GM21717 (cell line): ENCODE data around the gene KRTAP5-9.
"Not testable (repeated sequence)": the region's sequence is repeated elsewhere in the genome, so short reads cannot be mapped to it uniquely, and the experiment has no call there.

ENCODE experiments used
- ATAC-seq: cut with Tn5 transposase; IDR thresholded peaks from one replicate; pipeline ENCODE4 v1.9.1; 2021; ENCODE audit warnings: mild to moderate bottlenecking, moderate library complexity; ENCODE audit not compliant: unreplicated experiment

Gene KRTAP5-9, protein sequence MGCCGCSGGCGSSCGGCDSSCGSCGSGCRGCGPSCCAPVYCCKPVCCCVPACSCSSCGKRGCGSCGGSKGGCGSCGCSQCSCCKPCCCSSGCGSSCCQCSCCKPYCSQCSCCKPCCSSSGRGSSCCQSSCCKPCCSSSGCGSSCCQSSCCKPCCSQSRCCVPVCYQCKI

DNA sequence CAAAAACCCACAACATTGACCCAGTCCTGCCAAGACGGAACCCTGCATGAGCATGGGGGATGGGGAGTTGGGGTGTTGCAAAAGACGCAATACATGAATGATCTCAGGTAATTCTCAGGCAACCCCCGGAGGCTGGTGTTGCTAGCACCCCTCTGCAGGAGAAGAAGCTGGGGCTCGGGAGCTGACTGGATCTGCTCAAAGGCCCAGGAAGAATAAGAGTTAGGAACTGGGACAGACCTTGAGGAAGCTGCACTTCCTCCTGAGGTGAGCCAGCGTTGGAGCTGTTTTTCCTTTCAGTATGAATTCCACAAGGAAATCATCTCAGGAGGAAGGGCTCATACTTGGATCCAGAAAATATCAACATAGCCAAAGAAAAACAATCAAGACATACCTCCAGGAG lies at the start of gene KRTAP5-9:
Gene KRTAP5-9, plus strand, starts transcription at position 301 of the 400 bp plus-strand sequence. CDS start 238 bp downstream, outside the sequence.
- no peak for ATAC-seq

DNA sequence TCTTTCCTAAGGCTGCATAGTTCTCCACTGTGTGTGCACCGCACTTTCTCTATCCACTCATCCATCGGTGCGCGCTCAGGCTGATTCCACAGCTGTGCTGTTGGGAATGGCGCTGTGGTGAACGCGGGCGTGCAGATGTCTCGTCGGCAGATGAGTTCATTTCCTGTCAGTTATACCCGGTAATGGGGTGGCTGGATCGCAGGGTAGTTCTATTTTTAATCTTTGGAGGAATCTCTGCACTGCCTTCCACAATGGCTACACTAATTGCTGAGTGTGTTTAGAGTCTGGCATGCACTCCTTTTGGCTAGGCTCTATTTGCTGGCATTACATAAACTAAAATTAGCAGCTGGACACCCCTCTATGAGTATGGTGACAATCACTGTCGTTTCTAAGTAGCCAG lies 49.1 kb upstream of the KRTAP5-9 start:
- no peak for ATAC-seq

DNA sequence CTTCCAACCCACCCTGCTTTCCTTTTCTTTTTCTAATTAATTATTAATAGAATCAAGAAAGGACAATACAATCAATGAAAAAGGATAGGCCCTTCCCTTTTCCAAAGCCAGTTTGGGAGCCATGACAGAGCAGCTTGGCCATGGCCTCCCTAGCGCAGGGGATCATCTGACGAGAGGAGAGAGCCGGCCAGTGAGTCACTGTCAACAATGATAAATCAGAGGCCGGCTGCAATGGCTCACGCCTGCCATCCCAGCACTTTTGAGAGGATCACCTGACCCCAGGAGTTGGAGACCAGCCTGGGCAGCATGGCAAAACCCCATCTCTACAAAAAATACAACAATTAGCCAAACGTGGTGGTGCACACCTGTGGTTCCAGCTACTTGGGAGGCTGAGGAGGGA lies 48.7 kb upstream of the KRTAP5-9 start:
- no peak for ATAC-seq

DNA sequence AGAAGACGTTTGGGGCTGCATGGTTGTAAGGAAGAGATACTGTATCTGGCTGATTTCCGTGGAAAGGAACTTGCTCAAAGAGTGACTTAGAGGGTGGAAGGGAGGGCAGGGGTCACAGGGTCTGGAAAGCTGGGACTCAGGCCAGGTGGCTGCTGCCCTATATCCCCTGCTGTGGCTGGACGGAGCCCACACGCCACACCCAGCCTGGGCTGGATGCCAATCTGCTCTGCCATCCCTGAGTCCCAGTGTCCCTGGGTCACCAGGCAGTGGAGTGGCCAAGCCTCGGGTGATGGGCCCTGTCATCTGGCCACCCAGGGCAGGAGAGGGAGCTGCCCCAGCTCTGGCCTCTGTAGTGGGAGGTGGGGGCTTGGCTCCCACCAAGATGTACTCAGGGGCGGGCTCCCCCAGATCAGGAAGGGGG lies 47.6 kb upstream of the KRTAP5-9 start:
- ATAC-seq: no peak

DNA sequence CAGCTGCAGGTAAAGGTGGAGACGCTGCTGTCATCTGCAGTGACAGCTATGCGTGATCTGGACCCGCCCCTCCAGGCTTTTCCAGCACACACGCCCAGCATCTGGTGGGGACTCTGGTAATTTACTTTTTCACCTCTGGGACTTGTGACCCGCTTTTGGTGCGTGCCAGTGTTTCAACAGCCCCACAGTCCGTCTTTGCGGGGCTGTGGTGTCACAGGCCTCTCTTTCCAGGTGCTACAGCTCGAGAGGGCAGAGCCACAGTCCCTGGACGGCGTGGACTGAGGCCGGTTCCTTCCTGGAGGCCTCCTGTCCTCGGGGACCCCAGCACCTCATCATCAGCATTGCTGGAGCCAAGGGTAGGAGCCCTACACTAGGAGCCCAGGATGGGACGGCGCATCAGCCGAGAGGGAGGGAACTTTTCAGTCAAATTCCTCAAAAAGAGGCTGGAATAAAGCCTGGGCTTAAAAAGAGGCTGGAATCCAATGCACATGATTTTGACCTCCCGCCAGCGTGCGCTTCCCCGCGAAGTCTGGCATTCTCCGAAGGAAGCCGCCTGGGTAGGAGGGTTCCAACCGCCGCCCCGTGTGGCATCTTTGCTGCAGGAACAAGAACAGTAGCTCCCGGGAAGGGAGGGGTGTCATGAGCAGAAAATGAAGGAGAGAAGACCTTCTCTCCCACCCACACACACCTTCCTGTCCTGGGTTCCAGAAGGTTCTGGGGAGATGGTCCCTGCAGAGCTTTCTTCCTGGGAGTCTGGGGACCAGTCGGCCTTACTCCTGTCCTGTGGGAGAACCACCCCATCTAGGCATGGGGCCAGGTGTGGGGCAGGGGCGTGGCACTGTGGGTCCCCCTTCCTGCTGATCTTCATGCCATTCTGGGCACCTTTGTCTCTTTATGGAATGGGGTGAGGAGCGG lies 46.9 kb upstream of the KRTAP5-9 start:
- no peak for ATAC-seq

DNA sequence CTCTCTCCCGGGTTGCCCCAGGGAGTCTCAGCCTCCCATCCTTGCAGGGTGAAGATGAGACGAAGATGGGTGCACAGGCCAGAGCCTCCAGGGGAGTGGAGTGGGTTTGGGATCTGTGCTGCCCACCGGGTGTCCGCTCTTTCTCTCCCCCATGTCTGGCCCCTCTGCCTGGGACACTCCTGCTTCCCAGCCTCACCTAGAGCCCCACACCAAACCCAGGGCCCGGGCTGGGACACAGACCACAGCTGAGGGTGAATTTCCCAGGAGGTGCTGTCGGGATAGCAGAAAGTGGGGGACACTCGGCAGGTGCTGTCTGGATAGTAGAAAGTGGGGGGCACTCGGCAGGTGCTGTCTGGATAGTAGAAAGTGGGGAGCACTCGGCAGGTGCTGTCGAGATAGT lies 46.2 kb upstream of the KRTAP5-9 start:
- ATAC-seq: no peak

DNA sequence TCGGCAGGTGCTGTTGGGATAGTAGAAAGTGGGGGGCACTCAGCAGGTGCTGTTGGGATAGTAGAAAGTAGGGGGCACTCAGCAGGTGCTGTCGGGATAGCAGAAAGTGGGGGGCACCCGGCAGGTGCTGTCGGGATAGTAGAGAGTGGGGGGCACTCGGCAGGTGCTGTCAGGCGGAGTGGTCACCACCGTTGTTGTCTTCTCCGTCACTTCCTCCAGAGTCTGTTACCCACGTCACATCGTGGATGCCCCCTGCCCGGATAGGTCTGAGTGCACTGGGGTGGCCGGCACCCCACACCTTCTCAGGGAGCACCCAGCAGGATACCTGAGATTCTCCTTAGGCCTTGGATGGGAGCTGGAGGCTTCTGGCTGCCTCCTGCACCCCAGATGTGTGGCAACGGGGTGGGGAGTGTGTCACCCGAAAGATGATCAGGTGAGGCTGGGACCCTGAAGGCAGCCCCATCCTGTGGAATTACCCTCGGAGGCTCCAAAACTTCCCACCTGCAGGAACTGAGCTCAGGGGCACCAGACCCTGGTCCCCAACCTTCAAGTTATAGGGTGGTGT lies 45.3 kb upstream of the KRTAP5-9 start:
- ATAC-seq: no peak

DNA sequence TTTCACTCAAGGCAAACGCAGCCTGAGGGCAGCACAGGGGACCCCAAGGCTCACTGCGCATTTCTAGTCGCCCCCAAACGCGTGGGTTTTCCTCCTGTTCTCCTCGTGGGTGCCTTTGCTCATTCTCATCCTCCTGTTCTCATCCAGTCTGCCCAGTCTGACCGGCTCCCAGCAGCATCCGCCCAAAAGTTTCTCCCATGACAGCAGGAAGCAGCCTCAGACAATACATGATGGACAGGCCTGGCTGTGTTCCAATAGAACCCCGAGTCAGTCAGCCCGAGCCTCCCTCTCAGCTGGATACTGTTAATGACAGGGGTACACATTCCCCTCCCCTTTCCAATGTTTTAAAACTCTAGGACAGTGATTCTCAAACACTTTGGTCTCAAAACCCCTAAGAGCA lies 43.7 kb upstream of the KRTAP5-9 start:
- ATAC-seq: no peak

DNA sequence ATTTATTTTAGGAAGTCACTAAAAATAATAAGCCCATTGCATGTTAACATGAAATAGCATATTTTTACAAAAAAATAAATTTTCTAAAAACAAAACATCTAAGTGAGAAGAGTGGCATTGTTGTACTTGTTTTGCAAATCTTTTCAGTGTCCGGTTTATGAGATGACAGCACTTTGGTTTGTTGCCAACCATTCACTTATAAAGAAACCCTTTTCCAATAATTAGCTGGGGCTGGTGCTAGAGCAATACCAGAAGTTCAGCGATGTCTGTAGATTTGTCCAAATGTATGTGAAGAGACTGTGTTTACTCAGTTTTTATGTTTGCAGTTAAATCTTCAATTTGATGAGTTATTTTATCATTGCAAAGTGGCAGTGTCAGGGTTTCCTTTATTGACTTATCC lies 43.2 kb upstream of the KRTAP5-9 start:
- no peak for ATAC-seq

DNA sequence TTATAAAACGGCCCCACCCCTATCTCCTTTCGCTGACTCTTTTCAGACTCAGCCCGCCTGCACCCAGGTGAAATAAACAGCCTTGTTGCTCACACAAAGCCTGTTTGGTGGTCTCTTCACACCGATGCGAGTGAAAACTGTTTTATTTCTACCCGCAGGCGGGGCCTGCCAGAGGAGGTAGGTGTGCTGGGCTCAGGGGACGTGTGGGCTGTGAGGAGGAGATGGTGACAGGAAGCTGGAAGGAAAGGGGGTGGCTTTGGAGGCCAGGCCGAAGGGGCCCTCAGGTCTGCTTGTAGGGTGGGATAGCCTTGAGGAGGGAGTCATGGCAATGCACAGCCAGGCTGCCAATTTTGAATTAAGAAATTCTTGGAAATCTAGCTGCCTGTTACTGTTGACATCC lies 42.4 kb upstream of the KRTAP5-9 start:
- no peak for ATAC-seq

DNA sequence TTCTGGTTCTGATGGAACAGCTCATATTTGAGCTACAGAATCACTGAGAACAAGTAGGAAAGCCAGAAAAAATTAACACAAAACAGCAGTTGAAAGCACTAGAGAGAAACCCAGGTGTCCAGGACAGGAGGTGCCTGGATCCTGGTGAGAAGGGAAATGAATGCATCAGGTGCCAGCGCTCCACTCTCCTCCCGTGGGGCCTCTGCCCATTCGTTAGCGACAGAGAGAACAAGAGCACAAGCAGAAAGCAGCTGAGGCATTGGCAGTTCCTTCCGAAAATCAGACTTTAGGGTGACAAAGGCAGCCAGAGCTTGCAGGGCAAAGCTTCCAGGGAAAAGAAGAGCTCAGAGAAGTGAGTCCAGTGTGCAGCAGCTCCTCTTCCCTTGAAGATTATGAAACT lies 41.1 kb upstream of the KRTAP5-9 start:
- no peak for ATAC-seq

DNA sequence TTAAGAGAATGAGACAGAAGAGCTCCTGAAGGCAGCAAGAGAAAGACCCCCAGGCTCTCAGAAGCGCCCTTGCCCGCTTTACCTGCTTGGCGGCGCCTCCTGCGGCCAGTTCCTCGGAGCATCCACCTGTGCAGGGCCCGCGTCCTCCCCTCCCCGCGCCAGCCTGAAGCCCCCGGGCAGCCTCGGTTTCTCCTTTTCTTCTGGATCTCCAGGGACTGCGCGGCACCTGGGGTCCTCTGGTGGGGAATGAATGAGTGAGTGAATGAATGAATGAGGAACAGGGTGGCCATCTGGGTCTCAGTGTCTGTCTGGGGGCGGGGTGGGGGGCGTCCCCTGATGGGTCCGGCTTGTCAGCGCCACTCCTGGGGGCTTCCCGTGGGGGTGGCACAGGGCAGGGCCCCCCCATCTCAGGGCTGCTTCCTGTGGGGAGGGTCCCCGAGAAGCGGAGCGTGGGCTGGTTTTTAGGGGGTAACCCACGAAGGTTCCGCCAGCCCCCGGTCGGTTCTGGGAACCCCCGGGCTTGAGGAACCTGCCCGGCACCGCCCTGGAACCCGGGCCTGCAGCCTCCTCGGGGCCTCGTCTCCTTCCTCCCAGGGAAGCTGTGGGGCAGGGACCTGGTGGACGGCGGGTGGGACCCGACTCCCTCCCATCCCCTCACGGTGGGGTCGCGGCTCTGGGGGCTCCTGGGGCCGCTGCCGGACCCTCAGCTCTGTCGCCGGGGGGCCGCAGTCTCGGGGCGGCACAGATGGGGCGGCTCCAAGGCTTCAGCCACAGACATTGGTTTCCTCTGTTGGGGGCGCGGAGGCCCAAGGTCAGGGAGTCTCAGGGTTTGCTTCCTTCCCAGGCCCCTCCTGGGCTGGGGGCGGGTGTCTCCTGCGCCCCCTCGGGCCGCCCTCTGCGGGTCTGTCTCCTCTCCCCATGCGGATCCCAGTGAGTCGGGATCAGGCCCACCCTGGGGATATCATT lies 29.4 kb upstream of the KRTAP5-9 start:
- ATAC-seq: no peak

DNA sequence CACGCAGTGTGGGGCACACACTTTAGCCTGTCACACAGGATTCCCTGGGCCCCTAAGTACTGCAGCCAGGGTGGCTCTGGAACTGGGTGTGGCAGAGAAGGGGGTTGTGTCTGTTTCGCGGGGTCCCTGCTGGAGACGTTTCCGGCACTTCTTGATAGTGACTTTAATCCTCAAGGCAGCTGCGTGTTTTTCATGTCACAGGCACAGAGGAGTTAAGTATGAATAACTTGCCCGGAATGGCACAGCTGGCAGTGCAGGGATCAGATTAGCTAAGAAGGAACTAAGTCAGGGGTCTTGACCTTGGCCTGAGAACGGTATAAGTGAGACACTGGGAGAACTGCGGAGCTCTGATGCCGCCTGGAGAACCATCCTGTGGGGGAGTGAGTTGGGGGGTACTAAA lies 28.7 kb upstream of the KRTAP5-9 start:
- ATAC-seq: no peak

DNA sequence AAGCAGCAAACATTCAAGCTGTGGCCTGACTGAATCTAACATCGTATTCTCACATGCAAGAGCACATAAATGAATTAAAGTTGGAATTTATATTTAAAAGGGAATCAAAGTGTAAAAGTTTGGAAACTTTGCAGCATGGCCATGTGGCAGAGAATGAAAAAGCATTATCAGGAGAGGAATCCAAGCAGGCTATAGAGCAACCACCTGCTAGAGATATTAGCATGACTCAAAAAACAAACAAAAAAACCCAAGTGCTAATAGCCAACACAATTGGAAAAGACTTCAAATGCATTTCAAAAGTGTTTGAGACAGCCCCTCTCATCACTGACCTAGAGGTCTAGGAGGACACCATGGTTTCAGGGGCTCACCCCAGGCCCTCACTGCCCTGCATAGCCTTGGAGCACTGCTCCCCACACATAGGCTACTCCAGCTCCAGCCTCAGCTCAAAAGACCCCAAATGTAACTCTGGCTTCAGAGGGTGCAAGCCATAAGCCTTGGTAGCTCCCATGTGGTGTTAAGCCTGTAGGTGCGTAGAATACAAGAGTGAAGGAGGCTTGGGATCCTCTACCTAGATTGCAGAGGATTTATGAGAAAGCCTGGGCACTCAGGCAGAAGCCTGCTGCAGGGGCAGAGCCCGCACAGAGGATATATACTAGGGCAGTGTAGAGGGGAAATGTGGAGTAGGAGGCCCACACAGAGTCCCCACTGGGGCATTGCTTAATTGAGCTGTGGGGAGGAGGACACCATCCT lies 22.9 kb upstream of the KRTAP5-9 start:
- ATAC-seq: no peak

DNA sequence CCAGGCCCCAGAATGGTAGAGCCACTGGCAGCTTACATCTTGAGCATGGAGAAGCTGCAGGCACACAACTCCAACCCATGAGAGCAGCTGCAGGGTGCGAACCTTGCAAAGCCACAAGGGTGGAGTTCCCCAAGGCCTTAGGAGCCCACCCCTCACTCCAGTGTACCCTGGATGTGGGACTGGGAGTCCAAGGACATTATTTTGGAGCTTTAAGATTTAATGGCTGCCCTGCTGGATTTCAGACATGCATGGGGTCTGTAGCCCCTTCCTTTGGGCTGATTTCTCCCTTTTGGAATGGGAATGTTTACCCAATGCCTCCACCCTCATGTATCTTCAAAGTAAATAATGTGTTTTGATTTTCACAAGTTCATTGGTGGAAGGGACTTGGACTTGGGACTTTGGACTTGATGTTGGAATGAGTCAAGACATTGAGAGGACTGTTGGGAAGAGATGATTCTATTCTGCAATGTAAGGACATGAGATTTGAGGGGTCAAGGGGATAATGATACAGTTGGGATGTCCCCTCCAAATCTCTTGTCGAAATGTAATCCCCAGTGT lies 22.2 kb upstream of the KRTAP5-9 start:
- ATAC-seq: no peak

DNA sequence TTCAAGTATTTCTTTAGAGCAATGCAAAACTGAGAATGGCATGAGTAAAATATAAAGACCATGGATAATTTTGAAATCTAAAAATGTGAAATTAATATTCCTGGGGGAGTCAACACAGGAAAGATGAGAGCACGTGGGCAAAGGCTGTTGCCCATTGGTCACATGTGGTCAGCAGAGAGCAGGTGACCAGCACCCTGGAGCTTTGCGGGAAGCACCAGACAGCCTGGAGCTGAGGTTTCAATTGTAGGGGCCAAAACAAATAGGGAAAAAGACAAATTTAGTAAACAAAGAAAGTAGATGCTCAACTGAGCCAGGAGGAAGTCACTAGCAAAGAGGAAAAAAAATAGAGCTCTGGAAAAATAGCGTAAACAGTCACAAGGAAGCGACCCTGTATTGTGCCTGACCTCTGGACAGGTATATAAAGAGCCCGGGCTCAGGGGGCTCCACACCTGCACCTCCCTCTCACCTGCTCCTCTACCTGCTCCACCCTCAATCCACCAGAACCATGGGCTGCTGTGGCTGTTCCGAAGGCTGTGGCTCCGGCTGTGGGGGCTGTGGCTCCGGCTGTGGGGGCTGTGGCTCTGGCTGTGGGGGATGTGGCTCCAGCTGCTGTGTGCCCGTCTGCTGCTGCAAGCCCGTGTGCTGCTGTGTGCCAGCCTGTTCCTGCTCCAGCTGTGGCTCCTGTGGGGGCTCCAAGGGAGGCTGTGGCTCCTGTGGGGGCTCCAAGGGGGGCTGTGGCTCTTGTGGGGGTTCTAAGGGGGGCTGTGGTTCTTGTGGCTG lies 21.2 kb upstream of the KRTAP5-9 start, which contains the start of gene KRTAP5-7:
Gene KRTAP5-7, plus strand, starts transcription at position 472 of the 780 bp plus-strand sequence. Its CDS starts 34 bp downstream, at position 506.
- ATAC-seq: not testable (repeated sequence)

DNA sequence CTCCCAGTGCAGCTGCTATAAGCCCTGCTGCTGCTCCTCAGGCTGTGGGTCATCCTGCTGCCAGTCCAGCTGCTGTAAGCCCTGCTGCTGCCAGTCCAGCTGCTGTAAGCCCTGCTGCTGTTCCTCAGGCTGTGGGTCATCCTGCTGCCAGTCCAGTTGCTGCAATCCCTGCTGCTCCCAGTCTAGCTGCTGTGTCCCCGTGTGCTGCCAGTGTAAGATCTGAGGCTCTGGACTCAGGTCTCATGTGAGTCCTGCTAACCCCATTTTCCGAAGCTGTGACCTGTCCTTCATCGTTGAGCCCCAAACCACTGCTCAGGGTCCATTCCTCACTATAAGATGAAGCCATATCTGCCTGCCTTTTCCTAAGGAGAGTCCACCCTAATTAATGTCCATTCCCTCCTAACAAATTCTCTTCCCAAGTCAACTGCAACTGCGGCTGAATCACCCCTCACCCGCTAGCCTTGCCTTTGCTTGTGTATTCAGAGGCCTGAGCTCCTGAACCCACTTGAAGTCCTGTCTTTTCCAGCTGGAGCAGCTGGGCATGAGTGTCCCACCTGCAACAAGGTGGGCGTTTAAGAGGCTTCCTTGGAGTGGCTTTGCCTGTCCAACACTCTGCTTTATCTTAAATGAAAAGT lies 20.5 kb upstream of the KRTAP5-9 start:
- ATAC-seq: no peak

DNA sequence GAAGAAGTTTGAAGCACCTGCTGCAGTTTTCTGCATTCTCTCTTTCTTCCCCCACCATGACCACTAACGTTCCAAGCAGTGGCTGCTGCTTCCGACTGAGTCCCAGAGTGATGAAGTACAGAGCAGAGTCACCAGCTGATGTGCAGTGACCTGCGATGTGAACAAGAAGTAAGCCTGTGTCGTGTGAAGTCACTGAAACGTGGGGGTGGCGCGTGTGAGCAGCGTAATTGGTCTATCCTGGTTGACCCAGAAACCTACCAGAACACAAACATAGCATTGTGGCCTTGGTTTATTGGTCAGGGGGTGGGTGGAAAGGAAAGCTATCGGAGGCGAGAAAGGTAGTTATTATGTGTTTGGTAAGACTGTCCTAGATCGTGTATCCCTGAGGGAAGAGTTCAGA lies 17.6 kb upstream of the KRTAP5-9 start:
- no peak for ATAC-seq
